Colonic mucosa (tissue), 4 donors: ENCODE data around the gene SF3B3. TPM values are rescaled to one million over a fixed set of nuclear protein-coding genes. Genes with fewer than 3 reads are reported as not detected.
A peak's percentile ranks its signal among the peaks of the same experiment; 100 is the strongest.

Experiments
- DNase-seq: peaks from one replicate; pipeline ENCODE4 v3.0.0-alpha.2; 2020
- H3K27ac ChIP-seq: fragments of 200-600 bp; one replicate; pipeline ENCODE4 v1.8.0; 2021
- H3K27me3 ChIP-seq: fragments of 200-600 bp; one replicate; pipeline ENCODE4 v1.8.0; 2021
- H3K36me3 ChIP-seq: fragments of 200-600 bp; one replicate; pipeline ENCODE4 v1.8.0; 2021
- H3K4me1 ChIP-seq: fragments of 200-600 bp; one replicate; pipeline ENCODE4 v1.8.0; 2021; ENCODE audit warnings: mild to moderate bottlenecking
- H3K4me3 ChIP-seq: fragments of 200-600 bp; one replicate; pipeline ENCODE4 v1.8.0; 2021
- H3K9ac ChIP-seq, 2 donors: one replicate each; pipeline ENCODE4 v1.7.0; 2013; ENCODE audit warnings: control low read depth in 2 of 2, low read depth in 2 of 2, low read length in 2 of 2
- H3K9me3 ChIP-seq: fragments of 200-600 bp; one replicate; pipeline ENCODE4 v1.8.0; 2021
- CTCF ChIP-seq: fragments of 200-600 bp; IDR thresholded peaks from one replicate; pipeline ENCODE4 v1.8.0; 2022; ENCODE audit warnings: antibody characterized with exemption, mild to moderate bottlenecking
- intact Hi-C: fragments of 100-400 bp; cut with DNase I; formaldehyde crosslinking; loops from one replicate; pipeline ENCODE4 v1.14.1; 2022
- total RNA-seq, 2 donors: library from RNA; stranded (reverse); fragmentation: NEBNext Ultra II Directional in 1 of 2; extraction: Animal tissue kit (Norgen Biotek cat#: 25700) in 1 of 2; gene quantifications; one replicate each; pipeline ENCODE4 v1.2.1, GENCODE V29; 2021
- donor health status: healthy.
- donor health status: DM: no; HTN: no; CAD: no.
- donor health status: DM: no; HTN: no; CAD: no.

Gene SF3B3
- total RNA-seq, 2 donors from 2014 or later: 182 to 369 TPM

GRCh38 chr16:70608521-70608920 lies 84.9 kb downstream of the SF3B3 start:
- Histone ChIP-seq H3K9me3 (no peaks in the 10 kb centered on the region), H3K27ac (no peak overlapping the region), H3K4me1 (peaks cover 5% of the 10 kb centered on the region), H3K4me3 (no peak overlapping the region), H3K9ac (no peak overlapping the region), H3K36me3 (no peaks in the 10 kb centered on the region), H3K27me3 (no peaks in the 10 kb centered on the region)
- no peak for TF ChIP-seq CTCF
- DNase-seq: no peak
- intact Hi-C loops: no loop called here

GRCh38 chr16:70610273-70611223 lies 86.9 kb downstream of the SF3B3 start:
- no peak overlapping the region for H3K4me3 ChIP-seq
- intact Hi-C loops: no loop called here
- DNase-seq: peak; percentile 26
- no peaks in the 10 kb centered on the region for H3K36me3 ChIP-seq
- TF ChIP-seq CTCF: no peak
- H3K9ac ChIP-seq: no peak overlapping the region
- H3K27ac ChIP-seq: no peak overlapping the region
- peaks cover 5% of the 10 kb centered on the region for H3K4me1 ChIP-seq
- no peaks in the 10 kb centered on the region for H3K9me3 ChIP-seq
- no peaks in the 10 kb centered on the region for H3K27me3 ChIP-seq

GRCh38 chr16:70611224-70611598 lies 87.6 kb downstream of the SF3B3 start:
- intact Hi-C loops: no loop called here
- no peak for TF ChIP-seq CTCF
- no peaks in the 10 kb centered on the region for H3K27me3 ChIP-seq
- H3K36me3 ChIP-seq: no peaks in the 10 kb centered on the region
- DNase-seq: no peak
- H3K27ac ChIP-seq: no peak overlapping the region
- H3K4me3 ChIP-seq: no peak overlapping the region
- no peaks in the 10 kb centered on the region for H3K9me3 ChIP-seq
- no peak overlapping the region for H3K9ac ChIP-seq
- peaks cover 5% of the 10 kb centered on the region for H3K4me1 ChIP-seq

GRCh38 chr16:70611785-70612303 lies 88.2 kb downstream of the SF3B3 start:
- Histone ChIP-seq H3K36me3 (no peaks in the 10 kb centered on the region), H3K4me1 (peaks cover 5% of the 10 kb centered on the region), H3K9ac (no peak overlapping the region), H3K9me3 (no peaks in the 10 kb centered on the region), H3K27me3 (no peaks in the 10 kb centered on the region), H3K4me3 (no peak overlapping the region), H3K27ac (no peak overlapping the region)
- no peak for DNase-seq
- no peak for TF ChIP-seq CTCF
- intact Hi-C loops: no loop called here

GRCh38 chr16:70612931-70613330 lies 89.3 kb downstream of the SF3B3 start:
- DNase-seq: no peak
- H3K36me3 ChIP-seq: no peaks in the 10 kb centered on the region
- TF ChIP-seq CTCF: no peak
- intact Hi-C loops: no loop called here
- peaks cover 5% of the 10 kb centered on the region for H3K4me1 ChIP-seq
- H3K27me3 ChIP-seq: no peaks in the 10 kb centered on the region
- no peak overlapping the region for H3K4me3 ChIP-seq
- no peak overlapping the region for H3K27ac ChIP-seq
- no peak overlapping the region for H3K9ac ChIP-seq
- H3K9me3 ChIP-seq: no peaks in the 10 kb centered on the region
